OCI-M1 (cell line): ENCODE measurements around the gene DUSP19.

Experiments
- DNase-seq: peaks from one replicate; lab custom pipeline; 2025; lab: John Stamatoyannopoulos, UW

The DUSP19 gene

DNA sequence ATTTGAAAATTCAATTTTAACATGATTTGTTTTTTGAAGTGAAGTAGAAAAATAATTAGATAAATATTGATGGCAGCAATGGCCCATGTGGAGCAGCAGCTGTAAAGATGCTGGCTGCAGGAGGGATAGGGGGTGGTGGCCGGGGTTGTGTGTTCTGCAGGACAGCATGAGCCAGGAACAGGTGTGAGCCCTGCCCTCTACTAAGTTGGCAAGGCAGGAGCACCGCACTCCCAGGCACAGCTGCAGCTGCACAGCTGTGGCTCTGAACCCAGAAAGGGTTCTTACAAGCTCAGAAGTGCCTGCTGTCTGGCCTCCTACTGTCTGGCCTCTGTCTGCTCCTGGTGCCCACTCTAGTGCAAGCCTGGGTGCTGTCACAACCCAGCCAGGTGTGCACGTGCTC, 10.0 kb upstream of the DUSP19 start:
- DNase-seq: no peak

DNA sequence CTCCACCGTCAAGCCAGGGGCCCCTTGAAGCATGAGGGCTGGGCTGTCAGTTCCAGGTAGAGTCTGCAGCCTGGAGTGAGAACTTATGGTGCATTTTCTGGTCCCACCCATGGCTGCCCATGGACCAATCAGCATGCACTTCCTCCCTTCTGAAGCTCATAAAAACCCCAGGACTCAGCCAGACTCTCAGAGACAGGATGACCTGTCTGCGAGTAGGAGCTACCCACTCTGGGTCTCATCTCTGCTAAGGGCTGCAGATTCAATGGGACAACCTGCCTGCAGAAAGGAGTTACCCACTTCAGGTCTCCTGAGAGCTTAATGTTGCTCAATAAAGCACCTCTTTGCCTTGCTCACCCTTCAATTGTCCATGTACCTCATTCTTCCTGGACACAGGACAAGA, 9.4 kb upstream of the DUSP19 start:
- no peak for DNase-seq

GRCh38 chr2:183070942-183071844, 7.4 kb upstream of the DUSP19 start:
- DNase-seq: no peak

- no peak for DNase-seq
Observed at GRCh38 chr2:183072177-183072576, 6.4 kb upstream of the DUSP19 start.

GRCh38 chr2:183078163-183078463, 434 bp upstream of the DUSP19 start:
- no peak for DNase-seq

DNA sequence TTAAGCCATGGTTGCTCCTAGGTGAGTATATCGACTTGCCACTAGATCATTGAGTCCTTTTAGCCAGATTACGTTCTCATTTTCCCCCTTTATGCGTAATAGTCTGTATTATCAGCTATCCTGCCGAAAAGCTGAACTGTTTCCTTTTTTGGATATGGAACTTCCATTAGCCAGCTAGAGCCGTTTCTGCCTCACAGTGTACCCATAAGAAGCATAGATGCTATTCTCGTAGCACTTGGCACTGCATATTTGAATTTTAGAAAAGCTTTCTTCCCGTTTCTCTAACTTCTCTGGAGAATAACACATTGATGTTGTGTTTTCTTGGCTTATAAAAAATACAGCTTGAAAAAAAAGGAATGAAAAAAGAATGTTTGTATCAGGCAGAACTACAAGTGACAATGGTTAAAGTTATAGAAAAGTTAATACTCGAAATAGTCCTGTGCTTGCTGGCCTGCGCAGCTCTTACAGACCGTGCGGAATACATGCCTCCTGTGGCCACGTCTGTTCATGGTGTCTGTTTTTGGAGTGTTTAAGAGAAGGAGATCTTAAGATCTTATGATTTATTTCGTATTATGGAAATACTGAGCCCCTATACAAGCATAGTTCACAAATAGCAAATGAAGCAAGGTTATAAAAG, 710 bp downstream of the DUSP19 start:
- peak; percentile 71 for DNase-seq

GRCh38 chr2:183081911-183082310, 3.4 kb downstream of the DUSP19 start:
- DNase-seq: no peak

- DNase-seq: no peak
Observed at GRCh38 chr2:183088061-183088460, 9.5 kb downstream of the DUSP19 start.

- DNase-seq: peak; percentile 32
Observed at GRCh38 chr2:183089192-183089851, 10.8 kb downstream of the DUSP19 start.

- DNase-seq: peak; percentile 42
Observed at GRCh38 chr2:183091318-183091953, 12.9 kb downstream of the DUSP19 start.

GRCh38 chr2:183091954-183092345, 13.4 kb downstream of the DUSP19 start:
- DNase-seq: no peak

DNA sequence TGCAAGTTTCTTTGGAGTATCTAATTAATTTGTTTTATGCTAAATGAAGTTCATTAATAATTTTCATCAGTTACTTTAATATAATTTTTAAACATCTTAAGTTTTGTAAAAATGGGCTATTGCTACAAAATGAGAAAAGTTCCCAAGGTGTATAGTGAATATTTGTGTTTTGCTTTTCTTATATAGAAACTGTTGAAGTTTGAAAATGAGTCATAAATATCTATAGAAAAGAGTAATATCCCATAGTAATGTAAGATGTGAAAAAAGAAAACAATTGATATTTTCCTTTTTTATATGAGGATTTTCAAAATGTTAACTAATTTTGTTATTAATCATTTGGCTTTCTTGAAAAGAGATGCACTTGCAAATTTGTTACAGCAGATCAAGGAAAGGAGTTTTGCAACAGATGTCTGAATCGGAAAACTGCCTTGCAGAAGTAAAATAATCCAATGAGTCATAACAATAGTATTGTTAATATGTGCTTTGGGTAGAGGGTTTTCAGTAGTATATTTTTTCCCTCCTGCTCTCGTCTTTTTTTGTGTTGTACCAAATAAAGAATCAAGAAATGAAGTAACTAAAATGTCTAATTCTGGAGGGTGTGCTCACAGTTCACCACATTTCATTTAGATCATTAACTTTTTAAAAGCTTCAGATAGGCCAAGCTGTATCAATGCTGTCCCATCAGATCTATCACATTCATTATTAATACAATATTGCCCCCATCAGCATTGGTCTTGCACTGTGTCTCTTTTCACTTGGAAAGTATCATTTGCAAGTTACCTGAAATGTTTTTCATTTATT, 15.5 kb downstream of the DUSP19 start:
- DNase-seq: no peak

- DNase-seq: no peak
Observed at GRCh38 chr2:183105402-183106134, 27.0 kb downstream of the DUSP19 start.

- peak; percentile 92 for DNase-seq
Observed at GRCh38 chr2:183112577-183112976, 34.0 kb downstream of the DUSP19 start.

DNA sequence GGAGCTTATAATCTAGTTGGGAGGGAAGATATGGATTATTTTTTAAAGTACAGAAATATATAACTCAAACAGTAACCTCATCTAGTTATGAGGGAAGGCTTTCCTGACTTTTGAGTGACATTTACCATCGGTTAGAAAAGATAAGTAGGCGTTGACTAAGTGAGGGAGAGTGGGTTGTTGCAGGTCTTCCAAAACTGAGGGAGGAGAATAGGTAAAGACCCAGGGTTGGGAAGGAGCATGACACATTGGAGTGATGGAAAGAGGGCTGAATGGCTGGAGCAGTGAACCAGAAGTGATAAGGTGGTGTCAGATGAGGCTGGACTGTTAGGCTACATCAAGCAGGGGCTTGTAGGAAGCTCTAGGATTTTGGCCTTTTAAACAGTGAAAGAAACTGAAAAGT, 35.1 kb downstream of the DUSP19 start:
- DNase-seq: peak; percentile 55

- DNase-seq: no peak
Observed at GRCh38 chr2:183117226-183117625, 38.7 kb downstream of the DUSP19 start.

DNA sequence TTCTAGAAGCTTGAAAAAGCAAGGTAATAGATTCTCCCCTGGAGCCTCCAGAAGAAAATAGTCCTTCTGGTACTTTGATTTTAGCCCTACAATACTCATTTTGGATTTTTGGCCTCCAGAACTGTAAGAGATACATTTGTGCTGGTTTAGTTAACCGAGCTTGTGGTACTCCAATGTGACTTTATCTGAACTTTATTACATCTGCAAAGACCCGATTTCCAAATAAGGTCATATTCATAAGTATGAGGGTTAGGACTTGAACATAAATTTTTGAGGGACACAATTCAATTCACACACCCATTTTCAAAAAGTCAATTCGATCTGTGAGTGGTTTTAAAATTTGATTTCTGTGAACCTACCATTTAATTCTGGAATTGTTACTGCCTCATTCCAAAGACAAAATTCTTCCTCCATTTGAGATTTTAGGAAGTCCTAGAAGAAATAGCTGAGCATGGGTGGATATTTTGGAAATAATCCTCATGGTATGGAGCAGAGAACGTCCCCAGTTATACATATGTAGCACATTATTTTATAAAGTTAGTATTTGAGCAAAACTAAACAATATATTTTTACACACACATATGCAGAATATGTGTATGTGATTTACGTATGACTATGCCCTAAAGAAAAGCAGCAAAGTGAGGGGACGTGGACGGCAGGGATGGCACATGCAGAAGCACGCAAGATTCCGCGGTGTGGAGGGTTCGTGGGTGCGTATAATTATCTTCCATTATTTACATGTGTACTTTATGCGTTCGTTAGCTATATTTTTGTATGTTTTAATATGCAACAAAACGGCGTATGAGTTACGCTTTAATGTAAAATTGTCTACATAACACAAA, 44.8 kb downstream of the DUSP19 start:
- DNase-seq: peak; percentile 66

- DNase-seq: no peak
Observed at GRCh38 chr2:183123959-183124221, 45.3 kb downstream of the DUSP19 start.

- DNase-seq: peak; percentile 92
Observed at GRCh38 chr2:183124222-183124956, 45.8 kb downstream of the DUSP19 start, which contains the start of gene NUP35. Gene NUP35 (plus strand): TSS chr2:183124443. CDS start chr2:183124458, 15 bp downstream.

DNA sequence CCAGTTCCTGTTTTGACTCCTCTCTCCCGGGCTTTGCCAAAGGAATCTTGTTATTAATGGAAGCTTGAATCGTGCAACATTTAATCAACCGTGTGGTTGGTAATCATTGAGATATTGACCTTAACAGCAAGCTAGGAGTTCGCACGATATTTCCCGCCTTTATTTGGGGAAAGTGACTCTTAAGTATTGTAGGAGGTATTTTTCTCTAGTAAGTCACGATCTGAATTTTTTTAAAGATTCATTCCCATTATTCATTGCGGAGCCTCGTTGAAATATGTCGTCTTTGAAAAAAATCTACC, 46.4 kb downstream of the DUSP19 start:
- DNase-seq: no peak
